ENCODE data around the gene UBL5.

The UBL5 gene

GRCh38 chr19:9791552-9792205 lies 36.0 kb upstream of the UBL5 start:
- WGBS (ENCODE audit: insufficient coverage, insufficient read length): no CpG with 5 or more reads among the region's 50 CpGs
- H3K27me3 ChIP-seq (ENCODE audit: control insufficient read depth, insufficient read depth, low read length): no peaks in the 10 kb centered on the region
- DNase-seq (ENCODE audit: low read depth, low spot score): no peak
- H3K27ac ChIP-seq (ENCODE audit: low read length): no peak overlapping the region
- H3K4me1 ChIP-seq (ENCODE audit: control insufficient read depth, insufficient read depth, low read length): no peaks in the 10 kb centered on the region
- peak overlapping the region; percentile 75; the same call in 1 of the 2 replicates for H3K4me3 ChIP-seq (ENCODE audit: low read length)
- H3K9me3 ChIP-seq (ENCODE audit: control insufficient read depth, insufficient read depth, low read length): no peaks in the 10 kb centered on the region
- H3K36me3 ChIP-seq (ENCODE audit: control insufficient read depth, insufficient read depth, low read length): no peaks in the 10 kb centered on the region

GRCh38 chr19:9792206-9793070 lies 35.3 kb upstream of the UBL5 start:
- no peak for DNase-seq (ENCODE audit: low read depth, low spot score)
- WGBS (ENCODE audit: insufficient coverage, insufficient read length): no CpG with 5 or more reads among the region's 70 CpGs
- H3K4me1 ChIP-seq (ENCODE audit: control insufficient read depth, insufficient read depth, low read length): no peaks in the 10 kb centered on the region
- no peaks in the 10 kb centered on the region for H3K36me3 ChIP-seq (ENCODE audit: control insufficient read depth, insufficient read depth, low read length)
- no peak overlapping the region for H3K27ac ChIP-seq (ENCODE audit: low read length)
- no peaks in the 10 kb centered on the region for H3K9me3 ChIP-seq (ENCODE audit: control insufficient read depth, insufficient read depth, low read length)
- no peaks in the 10 kb centered on the region for H3K27me3 ChIP-seq (ENCODE audit: control insufficient read depth, insufficient read depth, low read length)
- peak overlapping the region; percentile 75; the same call in 1 of the 2 replicates for H3K4me3 ChIP-seq (ENCODE audit: low read length)

- Histone ChIP-seq H3K27me3 (ENCODE audit: control insufficient read depth, insufficient read depth, low read length) (no peaks in the 10 kb centered on the region), H3K4me1 (ENCODE audit: control insufficient read depth, insufficient read depth, low read length) (no peaks in the 10 kb centered on the region), H3K36me3 (ENCODE audit: control insufficient read depth, insufficient read depth, low read length) (no peaks in the 10 kb centered on the region), H3K27ac (ENCODE audit: low read length) (no peak overlapping the region), H3K9me3 (ENCODE audit: control insufficient read depth, insufficient read depth, low read length) (no peaks in the 10 kb centered on the region), H3K4me3 (ENCODE audit: low read length) (peak overlapping the region; percentile 72; the same call in 1 of the 2 replicates)
- DNase-seq (ENCODE audit: low read depth, low spot score): no peak
- WGBS (ENCODE audit: insufficient coverage, insufficient read length): no CpG with 5 or more reads among the region's 36 CpGs
Observed at GRCh38 chr19:9793071-9793591, 34.6 kb upstream of the UBL5 start.

- H3K27ac ChIP-seq (ENCODE audit: low read length): no peak overlapping the region
- no peaks in the 10 kb centered on the region for H3K9me3 ChIP-seq (ENCODE audit: control insufficient read depth, insufficient read depth, low read length)
- H3K4me3 ChIP-seq (ENCODE audit: low read length): no peak overlapping the region
- no CpG with 5 or more reads among the region's 6 CpGs for WGBS (ENCODE audit: insufficient coverage, insufficient read length)
- no peaks in the 10 kb centered on the region for H3K4me1 ChIP-seq (ENCODE audit: control insufficient read depth, insufficient read depth, low read length)
- no peaks in the 10 kb centered on the region for H3K36me3 ChIP-seq (ENCODE audit: control insufficient read depth, insufficient read depth, low read length)
- H3K27me3 ChIP-seq (ENCODE audit: control insufficient read depth, insufficient read depth, low read length): no peaks in the 10 kb centered on the region
- DNase-seq (ENCODE audit: low read depth, low spot score): no peak
Observed at GRCh38 chr19:9796113-9796773, 31.5 kb upstream of the UBL5 start.

- no peak overlapping the region for H3K27ac ChIP-seq (ENCODE audit: low read length)
- no peak for DNase-seq (ENCODE audit: low read depth, low spot score)
- H3K27me3 ChIP-seq (ENCODE audit: control insufficient read depth, insufficient read depth, low read length): no peaks in the 10 kb centered on the region
- 100% methylated on average over 1 of the region's 5 CpGs for WGBS (ENCODE audit: insufficient coverage, insufficient read length)
- H3K36me3 ChIP-seq (ENCODE audit: control insufficient read depth, insufficient read depth, low read length): no peaks in the 10 kb centered on the region
- no peaks in the 10 kb centered on the region for H3K9me3 ChIP-seq (ENCODE audit: control insufficient read depth, insufficient read depth, low read length)
- no peak overlapping the region for H3K4me3 ChIP-seq (ENCODE audit: low read length)
- no peaks in the 10 kb centered on the region for H3K4me1 ChIP-seq (ENCODE audit: control insufficient read depth, insufficient read depth, low read length)
Observed at GRCh38 chr19:9797871-9798270, 29.8 kb upstream of the UBL5 start.

- H3K4me1 ChIP-seq (ENCODE audit: control insufficient read depth, insufficient read depth, low read length): no peaks in the 10 kb centered on the region
- no peaks in the 10 kb centered on the region for H3K27me3 ChIP-seq (ENCODE audit: control insufficient read depth, insufficient read depth, low read length)
- no peak for DNase-seq (ENCODE audit: low read depth, low spot score)
- H3K9me3 ChIP-seq (ENCODE audit: control insufficient read depth, insufficient read depth, low read length): no peaks in the 10 kb centered on the region
- no peak overlapping the region for H3K4me3 ChIP-seq (ENCODE audit: low read length)
- H3K36me3 ChIP-seq (ENCODE audit: control insufficient read depth, insufficient read depth, low read length): no peaks in the 10 kb centered on the region
- no peak overlapping the region for H3K27ac ChIP-seq (ENCODE audit: low read length)
Observed at GRCh38 chr19:9799162-9799561, 28.6 kb upstream of the UBL5 start.

- WGBS (ENCODE audit: insufficient coverage, insufficient read length): no CpG with 5 or more reads among the region's 10 CpGs
- H3K4me3 ChIP-seq (ENCODE audit: low read length): no peak overlapping the region
- H3K27me3 ChIP-seq (ENCODE audit: control insufficient read depth, insufficient read depth, low read length): no peaks in the 10 kb centered on the region
- H3K4me1 ChIP-seq (ENCODE audit: control insufficient read depth, insufficient read depth, low read length): no peaks in the 10 kb centered on the region
- H3K9me3 ChIP-seq (ENCODE audit: control insufficient read depth, insufficient read depth, low read length): no peaks in the 10 kb centered on the region
- H3K27ac ChIP-seq (ENCODE audit: low read length): no peak overlapping the region
- H3K36me3 ChIP-seq (ENCODE audit: control insufficient read depth, insufficient read depth, low read length): no peaks in the 10 kb centered on the region
- DNase-seq (ENCODE audit: low read depth, low spot score): no peak
Observed at GRCh38 chr19:9801976-9802375, 25.7 kb upstream of the UBL5 start.

GRCh38 chr19:9806803-9807202 lies 20.9 kb upstream of the UBL5 start:
- no peaks in the 10 kb centered on the region for H3K9me3 ChIP-seq (ENCODE audit: control insufficient read depth, insufficient read depth, low read length)
- H3K27me3 ChIP-seq (ENCODE audit: control insufficient read depth, insufficient read depth, low read length): no peaks in the 10 kb centered on the region
- H3K4me1 ChIP-seq (ENCODE audit: control insufficient read depth, insufficient read depth, low read length): no peaks in the 10 kb centered on the region
- no peak for DNase-seq (ENCODE audit: low read depth, low spot score)
- H3K4me3 ChIP-seq (ENCODE audit: low read length): no peak overlapping the region
- H3K36me3 ChIP-seq (ENCODE audit: control insufficient read depth, insufficient read depth, low read length): peaks cover 15% of the 10 kb centered on the region
- no peak overlapping the region for H3K27ac ChIP-seq (ENCODE audit: low read length)
- no CpG with 5 or more reads among the region's 3 CpGs for WGBS (ENCODE audit: insufficient coverage, insufficient read length)

- H3K27me3 ChIP-seq (ENCODE audit: control insufficient read depth, insufficient read depth, low read length): no peaks in the 10 kb centered on the region
- no peak overlapping the region for H3K4me3 ChIP-seq (ENCODE audit: low read length)
- H3K9me3 ChIP-seq (ENCODE audit: control insufficient read depth, insufficient read depth, low read length): no peaks in the 10 kb centered on the region
- H3K36me3 ChIP-seq (ENCODE audit: control insufficient read depth, insufficient read depth, low read length): peaks cover 15% of the 10 kb centered on the region
- H3K27ac ChIP-seq (ENCODE audit: low read length): no peak overlapping the region
- DNase-seq (ENCODE audit: low read depth, low spot score): no peak
- no CpG with 5 or more reads among the region's 11 CpGs for WGBS (ENCODE audit: insufficient coverage, insufficient read length)
- H3K4me1 ChIP-seq (ENCODE audit: control insufficient read depth, insufficient read depth, low read length): no peaks in the 10 kb centered on the region
Observed at GRCh38 chr19:9808855-9809824, 18.6 kb upstream of the UBL5 start.

Data from iPS DF 6.9 (cell line).